Tibial nerve (tissue), 4 donors: Measurements from ENCODE around the gene TK1. TPM values are rescaled to one million over a fixed set of nuclear protein-coding genes. Genes with fewer than 3 reads are reported as not detected.

Experiments used
- DNase-seq, 2 donors: peaks; one replicate each; pipeline ENCODE4 v3.0.0-alpha.2; 2019; ENCODE audit warnings: low spot score in 2 of 2
- H3K27ac ChIP-seq, 4 donors: fragments of 200-600 bp; sonication (generic) in 3 of 4; one replicate each; pipeline ENCODE4 v1.5.1; 2017 to 2019; ENCODE audit warnings: mild to moderate bottlenecking in 1 of 4
- H3K27me3 ChIP-seq, 2 donors: fragments of 200-600 bp; sonication (generic) in 1 of 2; one replicate each; pipeline versions ENCODE4 v1.5.1 to v1.6.0; 2017 to 2019
- H3K36me3 ChIP-seq, 3 donors: fragments of 200-600 bp; sonication (generic); one replicate each; pipeline ENCODE4 v1.5.1; 2018 to 2019
- H3K4me1 ChIP-seq, 4 donors: fragments of 200-600 bp; sonication (generic) in 3 of 4; one replicate each; pipeline ENCODE4 v1.5.1; 2017 to 2019
- H3K4me3 ChIP-seq, 4 donors: fragments of 200-600 bp; sonication (generic) in 3 of 4; one replicate each; pipeline ENCODE4 v1.5.1; 2017 to 2019; ENCODE audit warnings: mild to moderate bottlenecking in 1 of 4, moderate library complexity in 1 of 4
- H3K9me3 ChIP-seq, 4 donors: fragments of 200-600 bp; sonication (generic) in 3 of 4; one replicate each; pipeline ENCODE4 v1.5.1; 2017 to 2019
- EP300 ChIP-seq, 2 donors: sonication (generic); formaldehyde crosslinking; IDR thresholded peaks; one replicate each; pipeline ENCODE4 v1.6.1; 2017; ENCODE audit warnings: antibody characterized with exemption in 2 of 2, mild to moderate bottlenecking in 1 of 2
- POLR2A ChIP-seq, 2 donors: fragments of 450-650 bp; IDR thresholded peaks; one replicate each; pipeline ENCODE4 v1.6.1; 2017; ENCODE audit warnings: antibody characterized with exemption in 2 of 2, mild to moderate bottlenecking in 2 of 2, moderate library complexity in 2 of 2
- WGBS, 2 donors: methylation state at CpG; one replicate each; pipeline ENCODE4 v1.1.5; 2018; 5-methylcytosine and 5-hydroxymethylcytosine counted together
- small RNA-seq: library from RNA; depleted of rRNA; stranded (forward); fragments of <200 nt; gene quantifications from one replicate; pipeline ENCODE3, GENCODE V24; 2016
- total RNA-seq, 4 donors: library from RNA; depleted of rRNA; stranded (reverse); fragments of >200 nt; gene quantifications; one replicate each; pipeline ENCODE4 v1.1.0, GENCODE V29; 2016
- TF ChIP-seq, protein P1 (sequence below), 5 experiments: fragments of 200-600 bp in 3 of 5; fragments of 450-650 bp in 2 of 5; sonication (generic) in 3 of 5; IDR thresholded peaks; one replicate each; pipeline ENCODE4 v1.5.1; 2016 to 2019; ENCODE audit warnings: antibody characterized with exemption in 5 of 5, mild to moderate bottlenecking in 3 of 5, moderate library complexity in 2 of 5

The TK1 gene
- total RNA-seq, 4 donors from 2014 or later, result 1.0 to 6.6 (median 1.6) TPM

GRCh38 chr17:78126895-78127238 lies 60.0 kb downstream of the TK1 start:
- no peak for DNase-seq
- peak overlapping the region; percentile 75 to 93 (median 92) for H3K27ac ChIP-seq
- H3K4me1 ChIP-seq, result peaks cover 0 to 92% (median 62%) of the 10 kb centered on the region in 4 donors

GRCh38 chr17:78125976-78126894 lies 60.6 kb downstream of the TK1 start:
- Histone ChIP-seq H3K9me3 (no peaks in the 10 kb centered on the region), H3K27me3 (no peaks in the 10 kb centered on the region), H3K4me1 (peaks cover 0 to 92% (median 56%) of the 10 kb centered on the region in 4 donors), H3K27ac (peak overlapping the region; percentile 75 to 93 (median 92)), H3K36me3 (peaks cover 0 to 40% (median 7%) of the 10 kb centered on the region in 3 donors), H3K4me3 (peak overlapping the region in 2 of 4 donors; percentile 3 to 10)
- no peak for DNase-seq
- TF ChIP-seq EP300 (IDR thresholded peaks at IDR 0.05), result no peak
- TF ChIP-seq, protein P1, sequence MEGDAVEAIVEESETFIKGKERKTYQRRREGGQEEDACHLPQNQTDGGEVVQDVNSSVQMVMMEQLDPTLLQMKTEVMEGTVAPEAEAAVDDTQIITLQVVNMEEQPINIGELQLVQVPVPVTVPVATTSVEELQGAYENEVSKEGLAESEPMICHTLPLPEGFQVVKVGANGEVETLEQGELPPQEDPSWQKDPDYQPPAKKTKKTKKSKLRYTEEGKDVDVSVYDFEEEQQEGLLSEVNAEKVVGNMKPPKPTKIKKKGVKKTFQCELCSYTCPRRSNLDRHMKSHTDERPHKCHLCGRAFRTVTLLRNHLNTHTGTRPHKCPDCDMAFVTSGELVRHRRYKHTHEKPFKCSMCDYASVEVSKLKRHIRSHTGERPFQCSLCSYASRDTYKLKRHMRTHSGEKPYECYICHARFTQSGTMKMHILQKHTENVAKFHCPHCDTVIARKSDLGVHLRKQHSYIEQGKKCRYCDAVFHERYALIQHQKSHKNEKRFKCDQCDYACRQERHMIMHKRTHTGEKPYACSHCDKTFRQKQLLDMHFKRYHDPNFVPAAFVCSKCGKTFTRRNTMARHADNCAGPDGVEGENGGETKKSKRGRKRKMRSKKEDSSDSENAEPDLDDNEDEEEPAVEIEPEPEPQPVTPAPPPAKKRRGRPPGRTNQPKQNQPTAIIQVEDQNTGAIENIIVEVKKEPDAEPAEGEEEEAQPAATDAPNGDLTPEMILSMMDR (IDR thresholded peaks at IDR 0.05), result no peak
- no peak for TF ChIP-seq POLR2A (IDR thresholded peaks at IDR 0.05)
- 38 to 50% methylated on average over 20 to 21 of the region's 25 CpGs for WGBS, 2 donors

More at GRCh38 chr17:78126895-78127238, 60.0 kb downstream of the TK1 start:
- Histone ChIP-seq H3K9me3 (no peaks in the 10 kb centered on the region), H3K4me3 (peak overlapping the region in 3 of 4 donors; percentile 65 to 86 (median 84)), H3K36me3 (peaks cover 0 to 34% (median 7%) of the 10 kb centered on the region in 3 donors), H3K27me3 (no peaks in the 10 kb centered on the region)
- no peak for TF ChIP-seq EP300 (IDR thresholded peaks at IDR 0.05)
- TF ChIP-seq, protein P1 (IDR thresholded peaks at IDR 0.05), result no peak
- no peak for TF ChIP-seq POLR2A (IDR thresholded peaks at IDR 0.05)
- 33 to 37% methylated on average over 5 of the region's 6 CpGs for WGBS, 2 donors

- Histone ChIP-seq H3K36me3 (peaks cover 0 to 49% (median 7%) of the 10 kb centered on the region in 3 donors), H3K27ac (peak overlapping the region; percentile 75 to 93 (median 92)), H3K27me3 (no peaks in the 10 kb centered on the region), H3K4me3 (peak overlapping the region in 3 of 4 donors; percentile 2 to 14 (median 10)), H3K4me1 (peaks cover 0 to 83% (median 54%) of the 10 kb centered on the region in 4 donors), H3K9me3 (no peaks in the 10 kb centered on the region)
- DNase-seq, result no peak
- 41 to 45% methylated on average over 23 to 26 of the region's 39 CpGs for WGBS, 2 donors
- TF ChIP-seq, protein P1 (IDR thresholded peaks at IDR 0.05), result no peak
- TF ChIP-seq POLR2A (IDR thresholded peaks at IDR 0.05) (no peak), EP300 (IDR thresholded peaks at IDR 0.05) (no peak)
Observed at GRCh38 chr17:78125138-78125913, 61.5 kb downstream of the TK1 start.

GRCh38 chr17:78124836-78125137 lies 62.1 kb downstream of the TK1 start:
- TF ChIP-seq POLR2A (IDR thresholded peaks at IDR 0.05) (no peak), EP300 (IDR thresholded peaks at IDR 0.05) (no peak)
- TF ChIP-seq, protein P1 (IDR thresholded peaks at IDR 0.05), result no peak
- H3K27me3 ChIP-seq, result no peaks in the 10 kb centered on the region

More at GRCh38 chr17:78124836-78125137, 62.1 kb downstream of the TK1 start:
- peaks cover 0 to 55% (median 7%) of the 10 kb centered on the region in 3 donors for H3K36me3 ChIP-seq
- H3K4me1 ChIP-seq, result peaks cover 0 to 77% (median 52%) of the 10 kb centered on the region in 4 donors
- no peaks in the 10 kb centered on the region for H3K9me3 ChIP-seq
- peak overlapping the region in 1 of 4 donors; percentile 2 for H3K4me3 ChIP-seq
- DNase-seq, result no peak
- WGBS, 2 donors, result 48 to 58% methylated on average over 9 to 12 of the region's 12 CpGs
- peak overlapping the region; percentile 75 to 93 (median 92) for H3K27ac ChIP-seq

Small RNAs within 50 kb of the gene (small RNA-seq; reads per million reads assigned to genes)
- gene AC087645.1, result not detected

Other genes starting within 250 kb of the TK1 start
- gene TNRC6C, start 228.3 kb downstream of the TK1 start, total RNA-seq, result 10 to 100 TPM; 24.0 to 43.5 (median 34.3) TPM
- 10 to 100 TPM; 43.3 to 94.5 (median 52.2) TPM for gene TMC6, start 58.3 kb downstream of the TK1 start, total RNA-seq
- gene TMC8, start 56.3 kb downstream of the TK1 start, total RNA-seq, result 10 to 100 TPM in 1 of 4 donors, 1 to 10 TPM in 3; 5.2 to 18.3 (median 6.7) TPM
- not detected for gene C17orf99, start 40.7 kb downstream of the TK1 start, total RNA-seq
- gene SYNGR2, start 18.5 kb downstream of the TK1 start, total RNA-seq, result 10 to 100 TPM; 40.6 to 70.2 (median 54.1) TPM
- gene AFMID, start 310 bp upstream of the TK1 start, total RNA-seq, result 10 to 100 TPM; 29.7 to 40.6 (median 37.7) TPM
- gene BIRC5, start 27.2 kb upstream of the TK1 start, total RNA-seq, result 1 to 10 TPM in 1 of 4 donors, under 1 TPM in 2, not detected in 1; 0.87 to 8.7 (median 0.98) TPM
- not detected for gene TMEM235, start 44.6 kb upstream of the TK1 start, total RNA-seq
- 10 to 100 TPM; 23.7 to 76.5 (median 59.7) TPM for gene SOCS3, start 173.0 kb upstream of the TK1 start, total RNA-seq
- gene PGS1, start 191.6 kb upstream of the TK1 start, total RNA-seq, result 100 to 1,000 TPM in 1 of 4 donors, 10 to 100 TPM in 3; 41.9 to 105 (median 53.2) TPM